ENCODE measurements around the gene RUNX1. TPM values are rescaled to one million over a fixed set of nuclear protein-coding genes. Genes with fewer than 3 reads are reported as not detected.

The RUNX1 gene
- total and polyA plus RNA-seq, 2 donors (not counting 3 experiments of a cell fraction or from before 2014, with no cell fraction given) = 4.6 to 17.9 TPM

- Histone ChIP-seq H3K36me3 (ENCODE audit: control insufficient read depth in 2 of 2, extremely low read depth in 1 of 2, insufficient read depth in 2 of 2, low read length in 2 of 2) (no peaks in the 10 kb centered on the region), H3K4me1 (ENCODE audit: control insufficient read depth, extremely low read depth, insufficient read depth, low read length) (no peaks in the 10 kb centered on the region), H4K20me1 (replicated peaks; ENCODE audit: control insufficient read depth, extremely low read depth, insufficient read depth, low read length) (no peaks in the 10 kb centered on the region), H3K27ac (ENCODE audit: insufficient read depth, low read depth, low read length) (no peak overlapping the region), H3K9me1 (replicated peaks; ENCODE audit: control insufficient read depth, extremely low read depth, insufficient read depth, low read length) (no peaks in the 10 kb centered on the region), H3K4me2 (ENCODE audit: insufficient read depth, low read length) (no peak overlapping the region), H2AFZ (ENCODE audit: low read depth, low read length) (no peak overlapping the region), H3K27me3 (ENCODE audit: control insufficient read depth in 2 of 2, insufficient read depth in 2 of 2, low read length in 2 of 2) (peaks cover 11 to 18% of the 10 kb centered on the region in 2 experiments), H3K9ac (replicated peaks; ENCODE audit: extremely low read depth, insufficient read depth, low read length) (no peak overlapping the region), H3K79me2 (ENCODE audit: control insufficient read depth, insufficient read depth, low read length) (no peaks in the 10 kb centered on the region), H3K9me3 (replicated peaks; ENCODE audit: control insufficient read depth, insufficient read depth, low read length) (no peaks in the 10 kb centered on the region), H3K4me3 (replicated peaks in 1 of 3; ENCODE audit: insufficient read depth in 1 of 3, low read depth in 1 of 3, low read length in 3 of 3) (no peak overlapping the region)
- ChIA-PET POLR2A (no interaction called here), CTCF (no interaction called here)
- no peak for TF ChIP-seq FOS (IDR thresholded peaks at IDR 0.05; ENCODE audit: borderline replicate concordance, insufficient read depth, low read length)
- TF ChIP-seq POLR2A (IDR thresholded peaks at IDR 0.05; ENCODE audit: low read depth, low read length) = no peak
- no peak for TF ChIP-seq JUN (IDR thresholded peaks at IDR 0.05; ENCODE audit: borderline replicate concordance, insufficient read depth, insufficient read length, low read depth)
- no peak for TF ChIP-seq MYC (IDR thresholded peaks at IDR 0.05; ENCODE audit: low read depth, low read length)
- TF ChIP-seq CTCF (IDR thresholded peaks at IDR 0.05; ENCODE audit: extremely low read depth in 1 of 2, insufficient read depth in 1 of 2, low read depth in 1 of 2, low read length in 2 of 2) = no peak
- TF ChIP-seq POLR2AphosphoS5 (IDR thresholded peaks at IDR 0.05; ENCODE audit: insufficient read depth, low read depth, low read length) = no peak
- TF ChIP-seq EZH2 (IDR thresholded peaks at IDR 0.05; ENCODE audit: borderline replicate concordance, low read depth, low read length, severe bottlenecking) = no peak
- TF ChIP-seq GATA2 (IDR thresholded peaks at IDR 0.05; ENCODE audit: insufficient read depth, insufficient read length, low read depth, low read length) = no peak
- TF ChIP-seq, protein P1, sequence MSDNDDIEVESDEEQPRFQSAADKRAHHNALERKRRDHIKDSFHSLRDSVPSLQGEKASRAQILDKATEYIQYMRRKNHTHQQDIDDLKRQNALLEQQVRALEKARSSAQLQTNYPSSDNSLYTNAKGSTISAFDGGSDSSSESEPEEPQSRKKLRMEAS (IDR thresholded peaks at IDR 0.05; ENCODE audit: insufficient read depth, insufficient read length) = no peak
- FAIRE-seq = no peak
- dilution Hi-C loops (cut with MboI; ENCODE audit: extremely low pct_ligation_motif_present, low sequenced_read_pairs) = no loop called here
- DNase-seq (ENCODE audit: low read depth, low spot score) = no peak
- no TSS peak for BruUV-seq (replicated peaks)
- intact Hi-C loops (cut with micrococcal nuclease) = no loop called here
Measured at GRCh38 chr21:34921151-34921550, 128.0 kb downstream of the RUNX1 start.

Measured in endothelial cell of umbilical vein (primary cell).